IMR-90 (cell line): Measurements from ENCODE around the gene FBXW7. TPM values are rescaled to one million over a fixed set of nuclear protein-coding genes. Genes with fewer than 3 reads are reported as not detected.

Source experiments
- ATAC-seq: fragments of 200-7000 bp; cut with Tn5 transposase; 2 replicates; pipeline ENCODE4 v1.9.1; 2020; ENCODE audit warnings: low read depth, mild to moderate bottlenecking, moderate library complexity
- BruUV-seq: library from RNA; stranded (reverse); fragments of 400-500 nt; replicated peaks from 2 replicates; lab custom pipeline; 2021; lab: Mats Ljungman, UMichigan
- CTCF ChIA-PET: fragments of 300-600 bp; formaldehyde crosslinking; extraction: SDS; loops from one replicate; lab custom pipeline; 2021; ENCODE audit warnings: antibody characterized with exemption; lab: Yijun Ruan, JAX
- POLR2A ChIA-PET: fragments of 300-600 bp; sonication (Branson Sonifier 250); formaldehyde crosslinking; loops from one replicate; lab custom pipeline; 2022; ENCODE audit warnings: antibody characterized with exemption; ENCODE audit not compliant: unreplicated experiment; lab: Charles Lee
- DNase-seq: peaks from one replicate; pipeline ENCODE4 v3.0.0; 2013
- H2AFZ ChIP-seq: replicated peaks from 2 replicates; pipeline ENCODE3; 2013; ENCODE audit warnings: low read length, mild to moderate bottlenecking; ENCODE audit not compliant: poor library complexity
- H2AK5ac ChIP-seq: 2 replicates; pipeline ENCODE4 v1.6.1; 2013; ENCODE audit warnings: low read depth, low read length, inconsistent platforms
- H2AK9ac ChIP-seq: replicated peaks from 2 replicates; pipeline ENCODE3; 2013; ENCODE audit warnings: mild to moderate bottlenecking, low read depth, low read length, moderate library complexity; ENCODE audit not compliant: poor library complexity
- H2BK120ac ChIP-seq: 2 replicates; pipeline ENCODE4 v1.6.1; 2013; ENCODE audit warnings: low read depth, low read length, inconsistent platforms
- H2BK15ac ChIP-seq: 3 replicates; pipeline ENCODE4 v1.6.1; 2013; ENCODE audit warnings: low read depth, low read length, inconsistent platforms
- H2BK20ac ChIP-seq: 2 replicates; pipeline ENCODE4 v1.6.1; 2013; ENCODE audit warnings: low read depth, mild to moderate bottlenecking, inconsistent platforms, low read length, moderate library complexity
- H2BK5ac ChIP-seq: 2 replicates; pipeline ENCODE4 v1.6.1; 2013; ENCODE audit warnings: mild to moderate bottlenecking, low read depth, low read length, inconsistent platforms; ENCODE audit not compliant: poor library complexity, severe bottlenecking
- H3K14ac ChIP-seq: replicated peaks from 2 replicates; pipeline ENCODE4 v1.6.1; 2013; ENCODE audit warnings: low read depth, low read length, inconsistent platforms
- H3K18ac ChIP-seq: 2 replicates; pipeline ENCODE4 v1.6.1; 2013; ENCODE audit warnings: low read depth, low read length, control low read depth
- H3K23ac ChIP-seq: 2 replicates; pipeline ENCODE4 v1.6.1; 2013; ENCODE audit warnings: low read depth, low read length, inconsistent platforms
- H3K27ac ChIP-seq: 2 replicates; pipeline ENCODE4 v1.5.1; 2013; ENCODE audit warnings: mild to moderate bottlenecking, control low read depth, low read length; ENCODE audit not compliant: insufficient read depth
- H3K27me3 ChIP-seq: 2 replicates; pipeline ENCODE4 v1.6.1; 2013; ENCODE audit warnings: low read length; ENCODE audit not compliant: control insufficient read depth, insufficient read depth
- H3K36me3 ChIP-seq: 2 replicates; pipeline ENCODE4 v1.6.1; 2013; ENCODE audit warnings: low read length, mixed read lengths; ENCODE audit not compliant: control insufficient read depth, insufficient read depth
- H3K4ac ChIP-seq: 2 replicates; pipeline ENCODE4 v1.6.1; 2013; ENCODE audit warnings: low read depth, low read length, inconsistent platforms
- H3K4me1 ChIP-seq: 2 replicates; pipeline ENCODE4 v1.6.1; 2013; ENCODE audit warnings: low read length, mixed read lengths; ENCODE audit not compliant: control insufficient read depth, insufficient read depth
- H3K4me2 ChIP-seq: 2 replicates; pipeline ENCODE4 v1.6.1; 2013; ENCODE audit warnings: low read depth, mild to moderate bottlenecking, control low read depth, low read length, moderate library complexity
- H3K4me3 ChIP-seq: 2 replicates; pipeline ENCODE4 v1.5.1; 2013; ENCODE audit warnings: low read depth, mild to moderate bottlenecking, control low read depth, low read length, moderate library complexity; ENCODE audit not compliant: insufficient read depth
- H3K56ac ChIP-seq: 2 replicates; pipeline ENCODE4 v1.6.1; 2013; ENCODE audit warnings: low read length, inconsistent platforms; ENCODE audit not compliant: insufficient read depth; ENCODE audit errors: extremely low read depth
- H3K79me1 ChIP-seq, 2 experiments: 2 replicates each; pipeline ENCODE4 v1.6.1; 2013; ENCODE audit warnings: low read length in 2 of 2, inconsistent platforms in 1 of 2, low read depth in 1 of 2
- H3K9ac ChIP-seq: 2 replicates; pipeline ENCODE4 v1.6.1; 2013; ENCODE audit warnings: low read depth, low read length, control low read depth
- H3K9me1 ChIP-seq: 2 replicates; pipeline ENCODE4 v1.6.1; 2013; ENCODE audit warnings: low read length, inconsistent platforms; ENCODE audit not compliant: insufficient read depth
- H3K9me3 ChIP-seq: 2 replicates; pipeline ENCODE4 v1.6.1; 2013; ENCODE audit warnings: low read length; ENCODE audit not compliant: control insufficient read depth, insufficient read depth
- H4K20me1 ChIP-seq: 2 replicates; pipeline ENCODE4 v1.6.1; 2013; ENCODE audit warnings: low read length, inconsistent platforms; ENCODE audit not compliant: insufficient read depth
- H4K5ac ChIP-seq: 2 replicates; pipeline ENCODE4 v1.6.1; 2013; ENCODE audit warnings: mild to moderate bottlenecking, low read depth, low read length, control low read depth
- H4K8ac ChIP-seq, 2 experiments: 2 replicates each; pipeline ENCODE4 v1.6.1; 2013; ENCODE audit warnings: low read depth in 2 of 2, low read length in 2 of 2, control low read depth in 1 of 2, inconsistent platforms in 1 of 2
- H4K91ac ChIP-seq: 2 replicates; pipeline ENCODE4 v1.6.1; 2013; ENCODE audit warnings: low read depth, low read length, inconsistent platforms; ENCODE audit not compliant: insufficient read depth
- BHLHE40 ChIP-seq: fragments of 150-350 bp; IDR thresholded peaks from 2 replicates; pipeline ENCODE4 v1.6.1; 2016; ENCODE audit warnings: mild to moderate bottlenecking, low read depth, low read length
- CEBPB ChIP-seq: IDR thresholded peaks from 2 replicates; pipeline ENCODE4 v1.6.1; 2012; ENCODE audit warnings: low read depth, low read length, improper control_type of control experiment
- CHD1 ChIP-seq: IDR thresholded peaks from 2 replicates; pipeline ENCODE4 v1.6.1; 2012; ENCODE audit warnings: low read depth, low read length, improper control_type of control experiment
- MAFK ChIP-seq: IDR thresholded peaks from 2 replicates; pipeline ENCODE4 v1.6.1; 2012; ENCODE audit warnings: low read depth, low read length, improper control_type of control experiment
- MAZ ChIP-seq: IDR thresholded peaks from 2 replicates; pipeline ENCODE4 v1.6.1; 2012; ENCODE audit warnings: low read depth, mild to moderate bottlenecking, low read length, improper control_type of control experiment, moderate library complexity, borderline replicate concordance
- MXI1 ChIP-seq: IDR thresholded peaks from 2 replicates; pipeline ENCODE4 v1.6.1; 2012; ENCODE audit warnings: low read depth, mild to moderate bottlenecking, low read length, moderate library complexity, borderline replicate concordance
- POLR2A ChIP-seq: IDR thresholded peaks from 2 replicates; pipeline ENCODE4 v1.6.1; 2012; ENCODE audit warnings: mild to moderate bottlenecking, low read depth, low read length
- RCOR1 ChIP-seq: IDR thresholded peaks from 2 replicates; pipeline ENCODE4 v1.6.1; 2012; ENCODE audit warnings: mild to moderate bottlenecking, low read length, improper control_type of control experiment; ENCODE audit not compliant: insufficient replicate concordance
- RFX5 ChIP-seq: IDR thresholded peaks from 2 replicates; pipeline ENCODE4 v1.8.0; 2012; ENCODE audit warnings: low read depth, mild to moderate bottlenecking, low read length, moderate library complexity
- WGBS, 2 experiments: methylation state at CpG; one replicate each; pipeline versions ENCODE4 v1.1.5 to v1.1.7; 2013; ENCODE audit warnings: missing lambda C conversion rate in 2 of 2; ENCODE audit not compliant: insufficient read length in 1 of 2; ENCODE audit errors: extremely low coverage in 2 of 2; 5-methylcytosine and 5-hydroxymethylcytosine counted together
- dilution Hi-C: fragments of 300-500 bp; cut with HindIII; formaldehyde crosslinking; loops from one replicate; pipeline ENCODE4 v1.14.3; 2018; ENCODE audit warnings: low sequenced_read_pairs; ENCODE audit not compliant: unreplicated experiment
- in situ Hi-C: fragments of 300-500 bp; cut with MboI; formaldehyde crosslinking; loops from 3 replicates; pipeline ENCODE4 v1.14.3; 2019; ENCODE audit warnings: low sequenced_read_pairs, inconsistent platforms, mixed read lengths
- intact Hi-C: fragments of 100-400 bp; cut with micrococcal nuclease; formaldehyde crosslinking; loops from 2 replicates; pipeline ENCODE4 v1.10.0; 2022
- polyA plus RNA-seq, 3 experiments: library from polyadenylated mRNA; depleted of rRNA; stranded (reverse); fragments of >200 nt; gene quantifications; 2 replicates each; pipeline ENCODE4 v1.2.3, GENCODE V29; 2012; ENCODE audit warnings: low replicate concordance in 1 of 3
- total RNA-seq: library from RNA; depleted of rRNA; stranded (reverse); fragments of >200 nt; gene quantifications from 2 replicates; pipeline ENCODE4 v1.2.3, GENCODE V29; 2012
- TF ChIP-seq, protein P1 (sequence below): fragments of 150-350 bp; IDR thresholded peaks from 2 replicates; pipeline ENCODE4 v1.6.1; 2017; ENCODE audit warnings: mild to moderate bottlenecking, antibody characterized with exemption, low read length, low read depth
- TF ChIP-seq, protein P2 (sequence below): conservative IDR thresholded peaks from 2 replicates; pipeline ENCODE4 v1.5.1; 2012; ENCODE audit warnings: mild to moderate bottlenecking, low read depth, low read length, improper control_type of control experiment

The FBXW7 gene
- total and polyA plus RNA-seq, 2 of the 4 experiments (the other 2 are of a cell fraction) = 7.2 to 27.4 TPM

DNA sequence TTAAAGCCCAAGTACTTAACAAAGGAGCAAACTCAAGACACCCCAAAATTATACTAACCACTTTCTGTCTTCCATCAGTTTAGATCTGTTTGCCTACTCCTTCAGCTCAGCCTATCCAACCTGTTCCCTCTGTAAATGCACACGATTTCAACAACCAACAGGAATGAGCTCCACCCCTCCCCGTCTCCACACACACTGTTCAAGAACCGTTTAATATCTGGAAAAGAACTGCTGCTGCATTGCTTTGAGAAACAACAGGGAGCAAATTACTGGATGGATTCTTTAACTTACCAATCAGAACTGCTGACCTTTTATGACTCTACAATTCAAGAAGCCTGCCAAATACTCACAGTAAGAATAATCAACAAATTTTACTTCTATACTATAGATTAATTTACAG is 87.0 kb downstream of the FBXW7 start:
- no peak for ATAC-seq
- H3K14ac ChIP-seq = no peak overlapping the region
- no peak overlapping the region for H3K4me3 ChIP-seq
- CTCF ChIA-PET = interaction anchor here (0.6 to 1.2 kb wide), 2 partner anchors 9 to 52 kb away, joined by 3 read pairs; no protein-coding TSS in a partner anchor
- no peak overlapping the region for H3K9ac ChIP-seq
- H3K56ac ChIP-seq = no peak overlapping the region
- no peak overlapping the region for H3K4ac ChIP-seq
- POLR2A ChIA-PET = no interaction called here
- no peak for TF ChIP-seq CEBPB
- TF ChIP-seq MXI1 = no peak
- TF ChIP-seq RCOR1 = no peak
- no peak for TF ChIP-seq MAZ
- TF ChIP-seq BHLHE40 = no peak
- no peak for TF ChIP-seq MAFK
- no peak for TF ChIP-seq RFX5
- no peak for TF ChIP-seq POLR2A
- TF ChIP-seq, protein P1, sequence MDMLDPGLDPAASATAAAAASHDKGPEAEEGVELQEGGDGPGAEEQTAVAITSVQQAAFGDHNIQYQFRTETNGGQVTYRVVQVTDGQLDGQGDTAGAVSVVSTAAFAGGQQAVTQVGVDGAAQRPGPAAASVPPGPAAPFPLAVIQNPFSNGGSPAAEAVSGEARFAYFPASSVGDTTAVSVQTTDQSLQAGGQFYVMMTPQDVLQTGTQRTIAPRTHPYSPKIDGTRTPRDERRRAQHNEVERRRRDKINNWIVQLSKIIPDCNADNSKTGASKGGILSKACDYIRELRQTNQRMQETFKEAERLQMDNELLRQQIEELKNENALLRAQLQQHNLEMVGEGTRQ = no peak
- TF ChIP-seq CHD1 = no peak
- TF ChIP-seq, protein P2, sequence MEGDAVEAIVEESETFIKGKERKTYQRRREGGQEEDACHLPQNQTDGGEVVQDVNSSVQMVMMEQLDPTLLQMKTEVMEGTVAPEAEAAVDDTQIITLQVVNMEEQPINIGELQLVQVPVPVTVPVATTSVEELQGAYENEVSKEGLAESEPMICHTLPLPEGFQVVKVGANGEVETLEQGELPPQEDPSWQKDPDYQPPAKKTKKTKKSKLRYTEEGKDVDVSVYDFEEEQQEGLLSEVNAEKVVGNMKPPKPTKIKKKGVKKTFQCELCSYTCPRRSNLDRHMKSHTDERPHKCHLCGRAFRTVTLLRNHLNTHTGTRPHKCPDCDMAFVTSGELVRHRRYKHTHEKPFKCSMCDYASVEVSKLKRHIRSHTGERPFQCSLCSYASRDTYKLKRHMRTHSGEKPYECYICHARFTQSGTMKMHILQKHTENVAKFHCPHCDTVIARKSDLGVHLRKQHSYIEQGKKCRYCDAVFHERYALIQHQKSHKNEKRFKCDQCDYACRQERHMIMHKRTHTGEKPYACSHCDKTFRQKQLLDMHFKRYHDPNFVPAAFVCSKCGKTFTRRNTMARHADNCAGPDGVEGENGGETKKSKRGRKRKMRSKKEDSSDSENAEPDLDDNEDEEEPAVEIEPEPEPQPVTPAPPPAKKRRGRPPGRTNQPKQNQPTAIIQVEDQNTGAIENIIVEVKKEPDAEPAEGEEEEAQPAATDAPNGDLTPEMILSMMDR = no peak
- no peak overlapping the region for H2AK5ac ChIP-seq
- no peak overlapping the region for H2BK5ac ChIP-seq
- DNase-seq = no peak
- no peak overlapping the region for H4K91ac ChIP-seq
- H2BK15ac ChIP-seq = no peak overlapping the region
- no peak overlapping the region for H3K18ac ChIP-seq
- peaks cover 11 to 15% of the 10 kb centered on the region in 2 experiments; a peak in 3 of 4 replicates for H3K79me1 ChIP-seq
- H2BK120ac ChIP-seq = no peak overlapping the region
- H3K23ac ChIP-seq = no peak overlapping the region
- no peaks in the 10 kb centered on the region for H3K36me3 ChIP-seq
- intact Hi-C loops = no loop called here
- no peak overlapping the region for H4K8ac ChIP-seq
- no peak overlapping the region for H3K27ac ChIP-seq
- H3K9me3 ChIP-seq = no peaks in the 10 kb centered on the region
- H2AFZ ChIP-seq = no peak overlapping the region
- no TSS peak for BruUV-seq
- peaks cover 4% of the 10 kb centered on the region for H3K9me1 ChIP-seq
- H4K20me1 ChIP-seq = peaks cover 7% of the 10 kb centered on the region
- no peaks in the 10 kb centered on the region for H3K4me1 ChIP-seq
- no peak overlapping the region for H2AK9ac ChIP-seq
- dilution Hi-C loops = no loop called here
- no peaks in the 10 kb centered on the region for H3K27me3 ChIP-seq
- no peak overlapping the region for H2BK20ac ChIP-seq
- in situ Hi-C loops = no loop called here
- 43% methylated on average over 1 of the region's 3 CpGs; no CpG with 5 or more reads in 1 of the 2 experiments for WGBS, 2 experiments
- no peak overlapping the region for H4K5ac ChIP-seq
- no peak overlapping the region for H3K4me2 ChIP-seq
